HG03571 (cell line): Measurements from ENCODE around the gene VPS18.

Experiments
- ATAC-seq: cut with Tn5 transposase; IDR thresholded peaks from one replicate; pipeline ENCODE4 v1.9.1; 2021; ENCODE audit not compliant: unreplicated experiment

Gene VPS18

DNA sequence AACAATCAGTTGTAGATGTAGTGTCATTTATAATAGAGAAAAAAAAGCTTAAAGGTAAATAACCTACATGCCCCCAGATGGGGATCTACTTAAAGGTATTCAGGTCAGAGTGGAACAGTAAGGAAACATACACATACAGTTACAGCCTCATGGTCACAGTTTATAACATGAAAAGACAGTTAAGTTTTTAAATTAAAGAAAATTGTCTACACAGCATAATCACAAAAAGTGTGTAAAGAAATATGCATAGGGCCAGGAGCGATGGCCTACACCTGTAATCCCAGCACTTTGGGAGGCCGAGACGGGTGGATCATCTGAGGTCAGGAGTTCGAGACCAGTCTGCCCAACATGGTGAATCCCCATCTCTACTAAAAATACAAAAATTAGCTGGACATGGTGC is 27.1 kb upstream of the VPS18 start:
- no peak for ATAC-seq

DNA sequence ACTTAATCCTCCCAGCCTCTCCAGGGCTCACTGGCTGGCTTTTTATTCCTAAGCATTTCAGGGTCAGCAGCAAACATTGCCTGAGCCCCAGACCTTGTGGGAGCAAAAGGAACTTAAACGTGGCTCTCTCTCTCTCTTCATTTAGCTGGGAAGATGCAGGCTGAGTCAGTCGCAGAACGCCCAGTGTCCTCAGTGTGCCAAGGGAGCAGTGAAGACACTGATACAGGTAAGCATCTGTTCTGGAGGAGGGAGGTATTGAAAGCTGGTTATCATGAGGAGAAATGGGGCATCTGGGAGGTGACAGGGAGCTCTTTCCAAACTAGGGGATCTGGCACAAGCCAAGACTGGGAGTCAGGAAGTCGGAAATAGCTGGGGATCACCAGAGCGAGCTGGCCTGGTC is 24.6 kb upstream of the VPS18 start:
- no peak for ATAC-seq

DNA sequence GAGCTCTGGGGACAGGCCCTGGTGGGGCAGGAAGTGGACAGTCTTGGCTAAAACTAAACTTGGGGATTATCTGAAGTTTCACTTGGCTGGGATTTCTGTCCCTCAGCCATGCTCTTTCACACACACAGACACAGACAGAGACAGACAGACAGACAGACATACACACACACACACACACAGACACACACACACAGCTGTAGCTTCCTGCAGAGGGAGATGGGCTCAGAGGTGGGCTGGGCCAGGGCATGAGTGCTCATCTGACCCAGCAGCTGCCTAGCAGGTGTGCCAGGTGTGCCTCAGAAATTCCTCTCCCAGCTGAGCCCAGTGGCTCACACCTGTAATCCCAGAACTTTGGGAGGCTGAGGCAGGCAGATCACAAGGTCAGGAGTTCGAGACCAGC is 23.5 kb upstream of the VPS18 start:
- no peak for ATAC-seq

DNA sequence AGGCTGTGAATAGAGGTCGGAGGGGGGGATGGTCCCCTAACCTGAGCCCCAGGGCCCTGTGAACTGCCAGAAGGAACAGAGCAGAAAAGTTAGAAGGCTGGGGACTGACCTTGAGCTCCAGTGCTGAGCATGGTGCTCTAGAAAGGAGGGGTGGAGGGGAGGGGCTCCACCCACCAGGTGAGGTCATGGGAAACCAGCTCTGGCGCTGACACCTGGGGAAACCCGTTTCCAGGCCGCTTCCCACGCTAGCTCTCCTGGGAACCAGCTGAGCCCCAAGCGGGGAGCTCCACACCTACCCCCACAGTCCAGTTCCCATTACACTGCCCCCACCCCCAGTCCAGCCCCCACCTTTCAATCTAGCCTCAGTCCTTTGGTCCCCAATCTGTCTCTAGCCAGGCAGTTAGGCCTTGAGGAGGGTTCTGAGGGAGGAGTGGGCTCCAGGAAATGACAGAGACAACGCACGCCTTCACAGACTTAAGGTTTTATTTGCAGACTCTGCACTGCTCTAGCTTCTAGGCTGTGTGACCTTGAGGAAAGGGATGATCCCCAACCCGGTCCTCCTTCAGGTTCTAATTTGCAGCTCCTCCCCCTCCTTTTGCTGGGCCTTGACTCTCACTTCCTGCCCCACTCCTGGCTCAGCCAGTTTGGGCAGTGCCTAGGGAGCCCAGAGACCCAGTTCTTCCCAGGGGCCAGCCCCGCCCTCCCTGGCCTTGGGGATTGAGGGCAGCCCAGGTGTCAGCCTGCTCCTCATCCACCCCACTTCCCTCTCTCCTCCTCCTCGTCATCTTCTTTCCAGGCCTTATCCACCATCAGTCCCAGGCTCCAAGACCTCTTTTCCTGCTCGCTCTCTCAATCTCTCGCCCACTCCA is 22.3 kb upstream of the VPS18 start:
- ATAC-seq: no peak

DNA sequence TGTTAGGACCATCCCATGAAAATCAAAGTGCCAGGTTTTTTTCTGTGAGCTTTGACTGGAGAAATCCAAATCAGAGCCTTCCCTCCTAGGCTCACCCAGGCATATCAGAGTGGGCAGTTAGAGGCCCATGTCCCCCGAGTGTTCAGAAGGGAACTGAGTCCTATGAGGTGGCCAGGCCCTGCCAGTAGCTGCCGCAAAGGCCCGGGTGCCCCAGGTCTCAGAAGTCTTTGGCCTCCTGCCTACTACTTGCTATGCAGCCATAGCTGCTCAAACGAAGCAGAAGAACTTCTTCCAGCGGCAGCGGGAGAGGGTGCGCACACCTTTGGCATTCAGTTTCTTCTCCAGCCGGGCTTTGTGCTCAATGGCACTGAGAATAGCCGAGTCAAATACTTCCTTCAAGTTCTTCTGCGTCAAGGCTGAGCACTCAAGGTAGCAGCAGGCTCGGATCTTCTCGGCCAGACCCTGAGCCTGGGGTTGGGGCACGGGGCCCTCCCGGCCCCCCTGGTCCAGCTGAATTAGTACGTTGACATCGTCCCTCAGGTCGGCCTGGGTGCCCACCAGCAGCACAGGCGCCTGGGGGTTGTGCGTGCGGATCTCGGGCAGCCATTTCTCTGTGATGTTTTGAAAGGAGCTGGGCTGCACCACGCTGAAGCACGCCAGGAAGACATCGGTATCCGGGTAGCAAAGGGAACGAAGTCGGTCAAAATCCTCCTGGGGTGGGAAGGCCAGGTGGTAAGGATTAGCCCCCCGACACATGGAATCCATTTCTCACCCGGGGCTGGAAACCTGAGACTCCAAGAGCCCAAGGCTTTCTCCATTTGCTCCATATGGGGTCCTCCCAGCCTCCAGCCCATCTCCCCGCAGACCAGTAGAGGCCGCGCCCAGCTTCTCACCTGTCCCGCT is 21.2 kb upstream of the VPS18 start:
- ATAC-seq: no peak

DNA sequence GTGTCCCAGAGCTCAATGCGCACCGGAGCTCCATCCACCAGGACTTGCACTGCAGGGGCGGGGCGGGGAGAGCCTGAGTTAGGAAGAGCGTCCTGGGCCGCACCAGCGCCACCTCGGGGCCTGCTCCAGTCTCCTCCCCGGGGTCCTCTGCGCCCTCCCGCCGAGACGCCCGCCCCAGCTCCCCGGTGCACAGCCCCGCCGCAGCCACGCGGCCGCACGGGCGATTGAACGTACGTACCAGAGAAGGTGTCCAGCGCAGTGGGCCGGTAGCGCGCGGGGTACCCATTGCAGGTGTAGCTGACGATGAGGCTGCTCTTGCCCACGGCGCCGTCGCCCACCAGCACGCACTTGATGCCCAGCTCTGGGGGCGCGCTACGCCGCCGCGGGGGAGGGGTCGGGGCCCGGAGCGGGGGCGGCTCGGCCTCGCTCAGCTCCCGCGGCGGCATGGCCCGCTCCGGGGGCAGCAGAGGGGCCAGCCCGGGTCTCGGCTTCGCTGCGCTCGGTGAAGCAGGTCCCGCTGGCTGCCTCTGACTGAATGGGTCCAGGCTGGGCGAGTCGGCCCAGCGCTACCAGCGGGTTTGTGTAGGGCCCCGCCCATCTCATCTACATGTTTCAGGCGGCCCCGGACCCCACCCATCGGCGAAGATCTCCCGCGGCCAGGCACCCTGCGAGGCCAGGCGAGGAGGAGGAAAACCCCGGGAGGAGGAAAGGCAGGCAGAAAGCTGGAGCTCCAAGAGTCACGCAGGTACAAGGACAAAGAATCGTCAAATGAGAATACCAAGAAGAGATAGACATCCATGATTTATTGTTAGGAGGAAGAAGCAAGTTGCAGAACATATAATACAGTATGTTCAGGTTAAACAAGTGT is 20.3 kb upstream of the VPS18 start, which contains the start of gene RHOV:
TSS of gene RHOV (minus strand) at position 541 of the 868 bp plus-strand sequence. CDS start at position 446, 95 bp downstream.
- peak; percentile 45 for ATAC-seq

DNA sequence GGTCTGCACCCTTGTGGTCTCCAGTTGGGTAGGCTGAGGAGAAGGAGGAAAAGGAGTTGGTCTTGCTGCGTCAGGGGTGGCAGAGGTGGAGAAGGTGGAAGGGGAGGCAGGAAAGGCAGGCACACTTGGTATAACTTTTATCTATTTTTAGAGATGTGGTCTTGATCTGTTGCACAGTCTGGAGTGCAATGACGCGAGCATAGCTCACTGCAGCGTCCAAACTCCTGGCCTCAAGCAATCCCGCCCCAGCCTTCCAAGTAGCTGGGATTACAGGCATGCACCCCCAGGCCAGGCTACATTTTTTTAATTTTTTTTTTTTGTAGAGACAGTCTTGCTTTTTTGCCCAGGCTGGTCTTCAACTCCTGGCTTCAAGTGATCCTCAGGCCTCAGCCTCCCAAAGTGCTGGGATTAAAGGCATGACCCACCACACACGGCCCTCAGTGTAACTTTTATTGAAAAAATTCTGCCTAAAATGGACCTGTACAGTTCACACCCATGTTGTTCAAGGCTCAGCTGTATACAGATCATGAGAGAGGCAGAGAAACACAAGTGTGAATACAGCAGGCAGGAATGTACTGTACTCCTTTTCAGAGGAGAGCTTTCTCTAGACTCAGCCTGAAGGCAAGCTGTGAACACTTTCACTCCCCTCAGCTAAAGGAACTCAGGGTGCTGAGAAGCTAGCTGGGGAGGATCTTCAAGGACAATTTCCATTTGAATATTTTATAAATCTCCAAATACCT is 18.1 kb upstream of the VPS18 start:
- no peak for ATAC-seq

DNA sequence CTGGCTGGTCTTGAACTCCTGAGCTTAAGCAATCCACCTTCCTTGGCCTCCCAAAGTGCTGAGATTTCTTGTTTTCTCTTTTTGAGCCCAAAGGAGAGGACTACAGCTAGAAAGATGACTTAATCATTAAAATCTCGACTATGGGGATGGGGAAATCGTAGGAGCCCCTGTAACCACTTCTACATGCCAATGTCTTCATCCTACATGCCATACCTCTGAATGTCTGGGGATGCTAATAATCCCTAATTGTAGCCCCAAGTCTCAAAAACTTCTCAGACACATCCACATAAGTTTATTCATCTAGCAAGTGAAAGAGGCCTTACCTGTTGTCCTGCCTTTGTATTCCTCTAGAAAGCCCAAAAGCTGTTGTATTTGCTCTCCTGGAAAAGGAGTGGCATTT is 16.6 kb upstream of the VPS18 start:
- no peak for ATAC-seq

DNA sequence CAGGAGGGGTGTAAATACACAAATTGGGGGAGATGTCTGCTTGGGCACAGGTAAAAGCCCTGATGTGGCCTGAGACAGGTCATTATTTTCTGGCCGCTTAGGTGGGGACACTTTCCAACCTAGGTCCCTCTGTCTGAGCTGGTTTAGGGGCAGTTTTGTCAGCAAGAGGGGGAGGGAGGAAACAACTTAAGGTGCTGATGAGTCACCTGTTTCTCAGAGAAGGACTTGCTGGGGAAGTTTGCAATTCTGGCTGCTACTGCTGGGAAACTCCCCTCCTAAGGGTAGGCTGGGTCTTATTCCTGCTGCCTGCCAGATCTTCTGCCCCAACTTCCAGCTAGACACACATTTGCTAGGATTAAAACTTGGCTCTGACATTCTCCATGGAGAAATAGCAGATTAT is 15.5 kb upstream of the VPS18 start:
- ATAC-seq: no peak

DNA sequence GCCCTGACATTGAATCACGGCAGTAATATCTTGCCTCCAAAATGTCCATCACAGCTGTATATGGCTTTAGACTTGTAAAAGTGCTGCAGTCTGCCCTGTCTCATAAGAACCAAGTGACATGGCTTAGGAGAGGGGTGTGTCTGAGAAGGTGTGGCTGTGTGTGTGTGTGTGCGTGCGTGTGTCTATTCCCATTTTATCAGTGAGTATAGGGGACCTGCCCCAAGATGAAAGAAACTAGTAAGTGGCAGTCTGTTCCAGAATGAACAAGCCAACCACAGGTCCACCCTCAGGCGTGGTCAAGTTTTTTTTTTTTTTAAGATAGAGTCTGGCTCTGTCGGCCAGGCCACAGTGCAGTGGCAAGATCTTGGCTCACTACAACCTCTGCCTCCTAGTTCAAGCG is 14.6 kb upstream of the VPS18 start:
- no peak for ATAC-seq

DNA sequence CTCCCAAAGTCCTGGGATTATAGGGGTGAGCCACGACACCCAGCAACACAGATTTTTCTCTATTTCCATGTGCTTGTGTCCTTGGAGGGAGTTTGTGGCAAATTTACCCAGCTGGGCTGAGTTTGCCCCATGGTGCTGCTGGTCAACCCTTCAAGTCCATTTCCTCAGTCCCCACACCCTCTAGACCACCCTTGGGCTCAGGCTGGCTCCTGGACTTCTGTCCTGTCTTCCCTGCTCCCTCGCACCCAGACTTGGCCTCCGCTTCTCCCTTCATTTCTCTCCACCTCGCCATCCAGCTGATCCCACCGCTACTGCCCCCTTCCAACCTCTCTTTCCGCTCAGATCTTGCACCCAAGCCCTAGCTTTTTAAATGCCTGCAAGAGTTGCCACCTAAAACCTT is 12.9 kb upstream of the VPS18 start:
- no peak for ATAC-seq

DNA sequence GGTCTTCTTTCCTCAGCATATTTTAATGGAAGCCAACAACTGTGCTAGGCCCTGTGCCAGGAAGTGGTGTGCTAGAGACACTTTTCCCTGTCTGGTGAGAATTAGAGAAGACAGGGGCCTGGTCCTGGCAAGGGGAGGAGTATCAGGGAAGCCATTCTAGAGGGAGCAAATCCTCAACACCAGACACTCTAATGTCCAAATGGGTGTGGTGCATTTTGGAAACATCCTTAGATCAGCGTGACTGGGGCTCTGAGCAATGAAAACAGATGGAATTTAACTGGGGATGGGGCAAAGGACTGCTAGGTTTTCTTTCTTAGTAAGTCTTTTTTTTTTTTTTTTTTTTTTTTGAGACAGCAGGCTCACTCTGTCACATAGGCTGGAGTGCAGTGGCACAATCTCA is 7.7 kb upstream of the VPS18 start:
- no peak for ATAC-seq

DNA sequence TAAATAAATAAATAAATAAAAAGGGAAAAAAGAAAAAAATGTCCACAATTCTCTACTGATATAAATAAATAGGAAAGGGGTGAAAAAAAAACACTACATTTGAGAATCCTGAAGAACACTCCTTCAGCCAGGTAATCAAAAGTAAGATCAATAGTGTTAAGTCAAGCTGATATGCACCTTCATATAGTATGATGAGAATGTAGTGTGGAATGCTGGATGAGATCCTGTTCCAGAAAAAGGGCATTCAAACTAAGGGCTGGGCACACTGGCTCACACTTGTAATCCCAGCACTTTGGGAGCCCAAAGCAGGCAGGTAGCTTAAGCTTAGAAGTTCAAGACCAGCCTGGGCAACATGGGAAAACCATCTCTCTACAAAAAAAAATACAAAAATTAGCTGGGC is 5.1 kb upstream of the VPS18 start:
- ATAC-seq: no peak

DNA sequence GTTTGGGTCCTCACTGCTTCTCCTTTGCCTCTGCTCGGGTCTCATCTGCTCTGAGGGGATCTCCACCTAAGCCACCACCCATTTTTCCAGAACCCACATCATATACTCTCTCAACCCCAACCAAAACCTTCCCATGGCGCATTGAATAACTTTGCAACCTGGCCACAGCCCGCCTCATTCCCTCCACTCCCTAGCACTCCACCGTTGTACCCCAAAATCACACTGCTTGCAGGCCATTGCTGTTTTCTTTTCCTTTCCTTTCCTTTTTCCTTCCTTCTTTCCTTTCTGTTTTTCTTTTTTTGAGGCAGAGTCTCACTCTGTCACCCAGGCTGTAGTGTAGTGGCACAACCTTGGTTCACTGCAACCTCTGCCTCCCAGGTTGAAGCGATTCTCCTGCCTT is 3.1 kb upstream of the VPS18 start:
- no peak for ATAC-seq

DNA sequence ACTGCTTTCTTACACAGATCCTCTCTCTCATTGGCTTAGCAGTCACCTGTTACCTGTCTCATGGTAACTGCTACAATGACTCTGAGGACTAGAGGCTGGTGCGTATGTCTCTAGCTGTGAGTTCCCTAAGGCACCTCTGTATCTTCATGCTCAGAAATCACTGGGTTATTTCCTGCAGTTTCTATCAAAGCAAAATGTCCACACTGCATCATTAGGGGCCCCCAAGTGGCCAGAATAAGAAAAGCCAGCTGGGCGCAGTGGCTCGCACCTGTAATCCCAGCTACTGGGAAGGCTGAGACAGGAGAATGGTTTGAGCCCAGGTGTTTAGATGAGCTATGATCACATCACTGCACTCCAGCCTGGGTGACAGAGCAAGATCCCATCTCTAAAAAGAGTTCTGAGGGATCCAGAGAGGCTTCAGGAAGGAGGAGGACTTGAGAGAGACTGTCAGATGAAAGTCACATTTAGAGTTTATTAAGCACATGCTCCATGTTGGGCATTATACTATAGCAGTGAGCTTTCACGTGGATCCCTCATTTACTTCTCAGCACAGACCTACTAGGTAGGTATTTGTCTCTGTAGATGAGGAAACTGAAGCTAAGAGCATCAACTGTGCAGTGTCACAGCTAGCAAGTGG is 2.3 kb upstream of the VPS18 start:
- ATAC-seq: no peak

DNA sequence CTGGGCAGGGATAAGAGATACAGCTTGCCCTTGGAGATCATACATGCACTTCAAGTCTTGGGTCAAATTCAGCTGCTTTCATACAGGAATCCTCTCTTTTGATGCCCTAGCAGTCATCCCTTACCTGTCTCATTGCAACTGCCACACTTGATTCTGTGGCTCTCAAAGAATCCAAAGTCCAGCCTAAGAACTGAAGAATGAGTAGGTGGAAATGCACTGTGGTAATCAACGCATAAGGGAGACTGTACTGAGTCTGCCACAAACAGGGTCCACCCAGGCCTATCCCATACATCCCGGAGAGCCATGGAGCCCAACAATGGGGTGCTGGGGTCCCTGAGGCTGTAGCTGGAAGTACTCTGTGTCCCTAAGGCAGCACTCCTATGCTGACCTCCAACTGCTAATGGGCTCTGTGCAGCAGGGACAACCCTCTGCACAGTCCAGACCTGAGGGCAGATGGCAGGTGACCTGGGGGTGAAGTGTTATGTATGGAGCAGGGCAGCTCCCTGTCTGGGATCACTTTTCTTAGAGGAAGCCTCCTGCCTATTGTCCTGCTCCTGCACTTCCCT is 1.7 kb upstream of the VPS18 start:
- no peak for ATAC-seq

DNA sequence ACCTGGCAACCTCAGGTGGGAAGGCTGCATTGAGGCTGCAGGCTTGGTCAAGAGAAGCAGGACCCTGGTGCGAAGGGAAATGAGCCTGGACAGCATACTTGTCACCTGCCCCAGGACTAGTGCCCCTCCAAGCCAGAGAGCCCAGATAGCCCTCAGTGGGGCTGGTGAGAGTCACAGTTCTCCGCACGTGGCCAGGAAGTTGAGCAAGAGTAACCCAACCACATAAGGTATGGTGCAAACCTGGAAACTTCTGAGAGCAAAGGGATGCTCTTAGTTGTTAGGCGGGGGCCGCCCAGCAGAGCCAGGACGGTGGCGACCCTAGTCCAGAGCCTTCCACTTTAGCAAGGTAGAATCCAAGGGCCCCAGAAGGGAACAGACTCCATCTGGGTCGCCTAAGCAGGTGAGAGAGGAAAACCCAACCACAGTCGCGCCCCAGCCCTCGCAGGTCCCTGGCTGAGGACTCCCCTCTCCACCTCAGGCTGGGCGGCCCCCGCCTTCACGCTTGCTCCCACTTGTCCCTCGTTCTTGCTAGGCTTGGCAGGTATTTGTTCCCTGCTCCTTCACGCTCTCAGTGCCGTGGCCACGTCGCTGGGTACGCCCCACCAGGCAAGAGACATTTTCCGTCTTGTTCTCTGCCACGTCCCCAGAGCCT is 1.1 kb upstream of the VPS18 start:
- no peak for ATAC-seq

DNA sequence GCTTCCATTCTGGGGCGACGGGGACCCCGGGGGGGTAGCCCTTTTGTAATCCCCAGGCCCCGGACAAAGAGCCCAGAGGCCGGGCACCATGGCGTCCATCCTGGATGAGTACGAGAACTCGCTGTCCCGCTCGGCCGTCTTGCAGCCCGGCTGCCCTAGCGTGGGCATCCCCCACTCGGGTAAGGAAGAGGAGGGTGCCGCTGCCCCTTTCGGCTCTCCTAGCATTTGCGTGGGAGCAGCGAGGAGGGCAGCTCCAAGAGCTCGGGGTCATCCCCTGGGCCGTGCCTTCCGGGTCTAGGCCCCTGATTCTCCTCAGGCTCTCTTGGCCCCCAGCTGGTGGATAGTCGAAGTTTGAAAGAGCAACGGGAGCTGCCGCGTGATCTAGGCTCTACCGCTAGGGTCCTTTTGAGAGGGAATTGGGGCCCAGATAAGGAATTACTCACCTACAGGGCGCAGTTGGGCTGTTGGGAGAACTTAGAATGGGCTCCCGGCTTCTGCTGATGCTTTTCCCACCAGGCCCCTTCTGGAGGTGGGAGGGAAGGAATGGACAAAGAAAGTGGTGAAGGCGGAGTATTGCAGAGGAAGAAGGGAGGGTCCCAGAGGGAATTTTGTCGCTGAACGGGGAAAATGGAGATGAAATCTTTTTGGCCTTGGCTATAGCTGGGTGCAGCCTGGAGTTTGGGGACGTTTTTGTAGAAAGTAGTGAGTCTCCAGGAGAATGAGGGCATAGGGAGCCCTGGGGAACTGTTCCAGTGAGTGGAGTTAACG is 615 bp downstream of the VPS18 start:
- no peak for ATAC-seq
